Transverse colon (tissue), 4 donors: ENCODE measurements around the gene NAT14. TPM values are rescaled to one million over a fixed set of nuclear protein-coding genes. Genes with fewer than 3 reads are reported as not detected.

Source experiments
- DNase-seq: peaks from one replicate; pipeline ENCODE4 v3.0.0-alpha.2; 2019
- H3K27ac ChIP-seq, 4 donors: fragments of 200-600 bp; sonication (generic); 2 replicates each; pipeline ENCODE4 v1.5.1; 2016 to 2018; ENCODE audit warnings: inconsistent platforms in 4 of 4
- H3K27me3 ChIP-seq: fragments of 200-600 bp; sonication (generic); 2 replicates; pipeline ENCODE4 v1.5.1; 2017; ENCODE audit warnings: inconsistent platforms
- H3K36me3 ChIP-seq, 4 donors: fragments of 200-600 bp; sonication (generic); 2 replicates each; pipeline ENCODE4 v1.5.1; 2017 to 2019; ENCODE audit warnings: inconsistent platforms in 4 of 4
- H3K4me1 ChIP-seq, 4 donors: fragments of 200-600 bp; sonication (generic); 2 replicates each; pipeline ENCODE4 v1.5.1; 2017 to 2020; ENCODE audit warnings: inconsistent platforms in 4 of 4
- H3K4me3 ChIP-seq, 4 donors: fragments of 200-600 bp; sonication (generic); 1 replicate in 1 of 4; 2 replicates in 3 of 4; pipeline versions ENCODE4 v1.5.1 to v1.6.1; 2017 to 2019; ENCODE audit warnings: inconsistent platforms in 4 of 4
- H3K9me3 ChIP-seq, 2 donors: fragments of 200-600 bp; sonication (generic); 2 replicates each; pipeline ENCODE4 v1.5.1; 2017 to 2019; ENCODE audit warnings: inconsistent platforms in 2 of 2
- CTCF ChIP-seq, 5 experiments: fragments of 200-600 bp in 3 of 5; fragments of 450-650 bp in 2 of 5; sonication (generic) in 3 of 5; IDR thresholded peaks; 1 replicate in 2 of 5; 2 replicates in 3 of 5; pipeline ENCODE4 v1.5.1; 2016 to 2017; ENCODE audit warnings: antibody characterized with exemption in 5 of 5, inconsistent platforms in 3 of 5, mild to moderate bottlenecking in 2 of 5, moderate library complexity in 1 of 5
- EP300 ChIP-seq: sonication (generic); formaldehyde crosslinking; IDR thresholded peaks from one replicate; pipeline ENCODE4 v1.6.1; 2017; ENCODE audit warnings: antibody characterized with exemption, low read depth
- POLR2A ChIP-seq: fragments of 450-650 bp; IDR thresholded peaks from one replicate; pipeline ENCODE4 v1.6.1; 2016; ENCODE audit warnings: antibody characterized with exemption, mild to moderate bottlenecking, moderate library complexity
- POLR2AphosphoS5 ChIP-seq, 3 donors: sonication (generic); formaldehyde crosslinking; IDR thresholded peaks; one replicate each; pipeline ENCODE4 v1.6.1; 2016; ENCODE audit warnings: antibody characterized with exemption in 3 of 3
- WGBS, 2 donors: methylation state at CpG; one replicate each; pipeline ENCODE4 v1.1.5; 2018; ENCODE audit warnings: low coverage in 1 of 2; 5-methylcytosine and 5-hydroxymethylcytosine counted together
- in situ Hi-C, 4 donors: fragments of 200-750 bp; cut with MboI; loops; one replicate each; pipeline versions ENCODE4 v1.15.0 to v1.15.1; 2017; ENCODE audit warnings: low sequenced_read_pairs in 3 of 4, low pct_ligation_motif_present in 1 of 4, low pct_unique_long_range_greater_than_20kb in 1 of 4
- intact Hi-C: fragments of 100-400 bp; cut with DNase I; formaldehyde crosslinking; loops from one replicate; pipeline ENCODE4 v1.15.1; 2023; ENCODE audit warnings: low total_unique reads
- total RNA-seq, 4 donors: library from RNA; depleted of rRNA; stranded (reverse); fragments of >200 nt; gene quantifications; one replicate each; pipeline ENCODE4 v1.1.0, GENCODE V29; 2016

NAT14 gene
- total RNA-seq, 4 donors from 2014 or later = 2.1 to 2.7 TPM; not detected in 2

GRCh38 chr19:55479045-55479444 lies 5.9 kb upstream of the NAT14 start:
- no peaks in the 10 kb centered on the region for H3K9me3 ChIP-seq
- peaks cover 5 to 21% (median 14%) of the 10 kb centered on the region in 4 donors for H3K4me1 ChIP-seq
- intact Hi-C loops = no loop called here
- WGBS, 2 donors = 76 to 89% methylated on average over 9 to 17 of the region's 17 CpGs
- H3K27ac ChIP-seq = no peak overlapping the region
- in situ Hi-C loops = no loop called here
- H3K27me3 ChIP-seq = no peaks in the 10 kb centered on the region
- H3K4me3 ChIP-seq = no peak overlapping the region
- DNase-seq = no peak
- H3K36me3 ChIP-seq = no peaks in the 10 kb centered on the region
- TF ChIP-seq EP300 = no peak
- TF ChIP-seq POLR2A = no peak
- no peak for TF ChIP-seq CTCF (IDR thresholded peaks at IDR 0.05)
- TF ChIP-seq POLR2AphosphoS5 (IDR thresholded peaks at IDR 0.05) = no peak

- Histone ChIP-seq H3K27me3 (peaks cover 4% of the 10 kb centered on the region), H3K4me1 (peaks cover 11 to 27% (median 20%) of the 10 kb centered on the region in 4 donors), H3K4me3 (no peak overlapping the region), H3K27ac (no peak overlapping the region), H3K36me3 (no peaks in the 10 kb centered on the region), H3K9me3 (no peaks in the 10 kb centered on the region)
- TF ChIP-seq POLR2AphosphoS5 (IDR thresholded peaks at IDR 0.05) (no peak), EP300 (no peak), POLR2A (no peak), CTCF (IDR thresholded peaks at IDR 0.05) (no peak)
- WGBS, 2 donors = 72 to 80% methylated on average over 9 to 14 of the region's 15 CpGs
- in situ Hi-C loops = no loop called here
- DNase-seq = no peak
- intact Hi-C loops = no loop called here
These were observed 5.3 kb upstream of the NAT14 start for GRCh38 chr19:55479451-55480230.

- TF ChIP-seq EP300 (no peak), CTCF (IDR thresholded peaks at IDR 0.05) (no peak), POLR2A (no peak), POLR2AphosphoS5 (IDR thresholded peaks at IDR 0.05) (no peak)
- peaks cover 10% of the 10 kb centered on the region for H3K27me3 ChIP-seq
- 90 to 96% methylated on average over 2 to 49 of the region's 52 CpGs for WGBS, 2 donors
- H3K9me3 ChIP-seq = no peaks in the 10 kb centered on the region
- H3K36me3 ChIP-seq = no peaks in the 10 kb centered on the region
- intact Hi-C loops = no loop called here
- DNase-seq = no peak
- no peak overlapping the region for H3K27ac ChIP-seq
- no peak overlapping the region for H3K4me3 ChIP-seq
- in situ Hi-C loops = no loop called here
- peaks cover 18 to 38% (median 34%) of the 10 kb centered on the region in 4 donors for H3K4me1 ChIP-seq
These were observed 3.7 kb upstream of the NAT14 start for GRCh38 chr19:55481148-55481793.

- intact Hi-C loops (no loop called here), in situ Hi-C loops (no loop called here)
- no peaks in the 10 kb centered on the region for H3K36me3 ChIP-seq
- DNase-seq = no peak
- peaks cover 23 to 43% (median 38%) of the 10 kb centered on the region in 4 donors for H3K4me1 ChIP-seq
- no peak overlapping the region for H3K4me3 ChIP-seq
- H3K27ac ChIP-seq = no peak overlapping the region
- TF ChIP-seq POLR2A (no peak), POLR2AphosphoS5 (IDR thresholded peaks at IDR 0.05) (no peak)
- H3K27me3 ChIP-seq = peaks cover 10% of the 10 kb centered on the region
- WGBS, 2 donors = 95% methylated on average over 18 of the region's 40 CpGs; no CpG with 5 or more reads in 1 of the 2 donors
- H3K9me3 ChIP-seq = no peaks in the 10 kb centered on the region
These were observed 3.2 kb upstream of the NAT14 start for GRCh38 chr19:55481794-55482155.
